Inferior parietal cortex (tissue), 1 donor: Measurements from ENCODE around the gene CCR7.

ENCODE experiments used
- DNase-seq: peaks from one replicate; pipeline ENCODE4 v3.0.0-alpha.2; 2016; ENCODE audit errors: extremely low spot score

The CCR7 gene, protein sequence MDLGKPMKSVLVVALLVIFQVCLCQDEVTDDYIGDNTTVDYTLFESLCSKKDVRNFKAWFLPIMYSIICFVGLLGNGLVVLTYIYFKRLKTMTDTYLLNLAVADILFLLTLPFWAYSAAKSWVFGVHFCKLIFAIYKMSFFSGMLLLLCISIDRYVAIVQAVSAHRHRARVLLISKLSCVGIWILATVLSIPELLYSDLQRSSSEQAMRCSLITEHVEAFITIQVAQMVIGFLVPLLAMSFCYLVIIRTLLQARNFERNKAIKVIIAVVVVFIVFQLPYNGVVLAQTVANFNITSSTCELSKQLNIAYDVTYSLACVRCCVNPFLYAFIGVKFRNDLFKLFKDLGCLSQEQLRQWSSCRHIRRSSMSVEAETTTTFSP

DNA sequence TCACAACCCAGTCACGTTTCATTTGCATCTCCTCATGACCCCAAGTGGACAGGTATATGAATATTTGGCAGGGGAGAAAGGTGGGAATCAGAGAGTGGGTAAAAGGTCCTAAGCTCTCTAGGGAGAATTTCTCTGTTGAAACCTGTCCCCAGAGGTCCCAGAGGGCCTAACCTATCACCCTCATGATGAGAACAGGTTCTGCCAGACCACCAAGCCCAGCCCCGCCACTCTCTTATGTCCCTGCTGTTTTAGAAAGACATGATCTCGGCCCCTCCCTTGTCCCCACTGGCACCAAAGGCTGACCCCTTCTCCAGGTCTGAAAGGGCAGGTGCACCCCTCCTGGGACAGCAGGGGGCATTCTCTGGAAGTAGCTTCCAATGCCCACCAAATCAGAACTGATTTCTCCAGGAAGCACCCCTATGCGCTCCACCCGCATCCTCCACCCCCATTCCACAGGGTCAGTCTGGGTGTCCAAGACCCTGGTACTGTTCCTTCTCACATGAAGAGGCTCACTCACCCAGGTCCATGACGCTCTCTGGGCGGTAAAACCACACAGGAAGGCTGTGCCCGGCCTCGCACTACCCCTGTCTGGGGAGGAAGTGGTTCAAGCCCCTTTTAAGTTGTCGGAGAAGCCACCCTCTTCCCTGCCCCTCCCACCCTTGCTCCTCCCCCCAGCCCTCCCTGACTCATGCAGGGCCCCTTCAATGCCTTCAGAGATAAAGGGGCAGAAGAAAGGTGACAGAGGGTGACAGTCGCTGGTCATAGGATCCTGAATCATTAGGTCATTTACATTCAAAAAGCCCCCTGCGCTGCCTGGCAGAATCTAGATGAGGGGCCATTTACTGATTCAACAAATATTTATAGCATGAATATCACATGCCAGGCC lies at the start of gene CCR7:
Gene CCR7, minus strand, starts transcription at position 590 of the 886 bp plus-strand sequence. Its CDS starts 63 bp downstream, at position 527.
- no peak for DNase-seq

DNA sequence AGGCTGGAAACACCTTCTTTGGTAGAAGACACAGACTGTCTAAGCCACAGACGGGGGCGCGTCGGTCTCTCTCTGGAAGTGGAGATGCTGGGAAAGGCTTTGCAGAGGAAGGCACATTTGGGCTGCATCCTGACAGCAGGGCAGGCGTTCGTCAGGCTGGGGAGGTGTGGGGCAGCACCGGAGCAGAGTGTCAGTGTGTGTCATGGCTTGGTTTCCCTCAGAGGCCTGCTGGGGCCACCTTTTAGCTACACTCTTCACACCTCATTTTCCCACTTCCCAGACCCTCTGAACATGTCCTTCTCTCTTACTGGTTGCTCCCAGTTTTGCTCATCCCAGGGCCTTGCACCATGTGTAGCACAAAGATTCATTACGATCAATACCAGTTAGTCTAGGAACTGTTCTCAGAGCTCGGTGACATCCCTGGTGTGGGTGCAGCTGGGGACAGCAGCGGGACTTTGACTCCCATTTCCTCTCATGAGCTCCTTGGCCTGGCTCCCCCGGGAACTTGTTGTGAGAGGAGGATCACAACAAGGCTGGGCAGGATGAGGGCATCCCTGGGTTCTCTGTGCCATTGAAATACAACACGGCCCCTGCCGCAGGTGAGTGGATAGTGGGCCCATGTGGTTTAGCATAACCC lies 49.3 kb upstream of the CCR7 start:
- DNase-seq: no peak

DNA sequence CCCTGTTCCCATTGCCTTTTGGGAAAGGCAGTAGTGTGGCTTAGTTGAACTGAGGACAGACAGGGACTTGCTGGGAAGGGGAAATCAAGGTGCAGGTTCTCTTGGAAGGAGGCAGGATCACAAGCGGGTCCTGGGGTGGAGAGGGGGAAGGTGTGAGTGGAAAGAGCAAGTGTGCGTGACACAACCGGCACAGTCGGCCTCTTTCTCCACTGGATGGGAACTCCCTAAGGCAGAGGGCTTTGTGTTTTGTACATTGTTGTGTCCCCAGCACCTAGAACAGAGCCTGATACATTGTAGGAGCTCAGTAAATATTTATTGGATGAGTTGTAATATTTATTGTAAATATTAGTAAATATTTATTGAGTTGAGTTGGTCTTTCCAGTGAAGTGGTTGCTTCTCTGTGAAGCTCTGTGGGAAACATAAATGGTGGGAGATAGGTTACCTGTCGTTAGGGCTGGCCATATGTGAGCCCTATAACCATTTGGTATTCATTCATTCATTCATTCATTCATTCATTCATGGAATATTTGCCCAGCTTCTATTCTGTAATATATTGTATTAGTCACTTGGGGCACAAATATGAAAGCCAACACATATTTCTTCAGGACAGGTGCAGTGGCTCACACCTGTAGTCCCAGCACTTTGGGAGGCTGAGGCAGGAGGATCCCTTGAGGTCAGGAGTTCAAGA lies 48.3 kb upstream of the CCR7 start:
- no peak for DNase-seq

DNA sequence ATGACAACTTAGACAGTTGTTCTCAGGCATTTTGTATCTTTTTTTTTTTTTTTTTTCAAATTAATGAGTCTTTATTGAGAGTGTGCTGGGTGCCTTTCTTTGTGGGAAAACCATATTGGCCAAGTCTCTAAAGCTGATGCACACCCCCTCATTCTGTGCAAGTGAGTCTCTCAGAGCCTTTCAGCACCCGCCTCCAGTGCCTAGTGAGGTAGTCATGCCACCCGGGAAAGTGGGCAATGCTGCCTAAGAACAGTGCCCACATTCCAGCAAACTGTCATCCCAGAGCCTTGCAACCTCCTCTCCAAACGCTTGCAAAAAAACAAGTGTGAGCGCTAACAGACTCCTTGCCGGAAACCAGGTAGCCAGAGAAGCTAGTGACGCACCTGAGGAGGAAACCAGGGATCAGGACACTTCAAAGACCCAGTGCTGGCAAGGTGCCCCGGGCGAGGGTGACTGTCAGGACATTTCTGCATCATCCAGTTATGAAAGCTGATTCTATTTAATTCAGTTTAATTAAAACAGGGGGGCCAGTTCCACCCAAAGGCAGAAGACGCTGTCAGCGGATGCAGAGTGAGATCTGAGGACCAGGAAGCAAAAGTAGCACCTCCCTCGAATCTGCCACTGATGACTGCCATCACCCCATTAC lies 47.5 kb upstream of the CCR7 start:
- peak; percentile 26 for DNase-seq

DNA sequence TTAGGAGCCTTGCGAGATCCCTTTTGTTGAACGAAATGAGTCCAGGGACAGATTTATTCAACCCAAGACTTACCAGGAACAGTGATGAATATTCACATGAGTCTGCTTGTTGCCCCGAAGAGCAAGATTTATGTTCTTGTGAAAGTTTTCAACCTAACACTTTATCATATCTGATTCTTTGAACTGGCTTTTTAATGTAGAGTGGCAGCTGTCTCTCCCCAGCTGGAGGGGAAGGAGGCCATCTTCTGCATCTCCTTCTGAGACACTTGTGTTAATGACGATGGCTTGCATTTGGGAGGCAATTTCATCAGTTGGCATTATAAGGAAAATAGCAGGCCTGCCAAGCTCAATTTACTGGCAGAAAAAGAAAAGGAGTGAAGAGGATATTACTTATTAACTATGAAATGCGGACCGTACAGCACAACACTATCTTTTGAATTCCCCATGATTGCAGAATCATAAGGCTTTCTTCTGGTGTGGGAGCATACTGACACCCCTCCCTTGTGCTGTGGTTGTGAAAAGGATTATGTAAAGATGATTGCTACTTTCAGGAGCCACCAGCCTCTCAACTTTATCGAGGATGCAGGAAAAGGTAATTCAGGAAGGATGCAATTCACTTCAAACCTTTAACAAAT lies 46.7 kb upstream of the CCR7 start:
- peak; percentile 29 for DNase-seq

DNA sequence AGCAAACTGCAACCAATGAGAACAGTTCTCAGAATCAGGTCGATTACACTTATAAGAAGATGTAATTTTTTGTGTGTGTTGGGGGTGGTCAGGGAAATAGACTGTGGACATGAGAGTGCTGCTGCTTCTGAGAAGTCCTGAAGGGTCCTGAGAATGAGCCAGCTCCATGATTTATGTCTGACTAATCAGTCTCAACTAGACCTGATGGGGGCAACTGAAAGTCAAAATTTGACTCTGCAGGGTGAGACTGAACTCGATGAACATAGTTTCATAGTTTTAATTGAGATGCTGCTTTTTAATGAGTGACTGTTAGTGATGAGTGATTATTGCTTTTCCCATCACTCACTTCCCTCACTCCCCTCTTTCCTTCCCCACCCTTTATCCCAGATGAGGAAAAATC lies 45.1 kb upstream of the CCR7 start:
- DNase-seq: no peak

DNA sequence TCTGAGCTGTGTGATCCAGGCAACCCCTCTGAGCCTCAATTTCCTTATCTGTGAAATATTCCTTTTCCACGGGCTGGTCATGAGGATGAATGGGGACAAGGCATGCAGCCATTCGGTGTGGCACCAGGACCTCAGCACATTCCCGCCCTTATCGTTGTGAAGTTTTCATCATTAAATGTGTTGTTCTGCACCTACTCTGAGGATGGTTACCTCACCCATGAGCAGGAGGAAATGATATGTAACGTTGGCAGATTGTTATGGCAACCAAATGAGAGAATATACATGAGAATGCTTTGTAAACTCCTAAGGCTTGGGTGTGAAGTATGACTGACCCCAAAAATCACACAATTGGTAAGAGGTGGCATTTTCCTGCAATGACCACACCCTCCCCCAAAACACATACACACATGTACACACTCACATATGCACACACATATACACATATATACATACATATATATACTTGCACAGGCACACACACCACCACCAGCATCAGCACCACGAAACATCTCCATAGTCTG lies 42.8 kb upstream of the CCR7 start:
- DNase-seq: no peak

DNA sequence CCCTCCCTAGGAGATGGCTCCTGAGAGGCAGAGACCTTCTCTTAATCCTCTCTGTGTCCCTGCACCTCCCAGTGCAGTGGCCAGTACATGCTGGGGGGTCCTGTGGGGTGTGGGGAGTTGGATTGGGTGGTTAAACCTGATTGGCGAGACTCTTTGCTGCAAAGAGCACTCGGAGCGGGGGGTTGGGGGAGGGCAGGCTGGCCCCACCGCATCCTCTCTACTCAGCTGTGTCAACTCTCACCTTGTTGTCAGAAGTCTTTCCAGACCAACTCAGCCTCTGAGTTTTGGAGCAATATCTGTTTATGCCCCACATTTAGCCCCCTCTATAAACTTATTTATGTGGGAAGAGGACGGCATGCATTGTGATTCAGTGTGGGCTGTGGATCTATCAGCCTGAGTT lies 42.4 kb upstream of the CCR7 start:
- no peak for DNase-seq

DNA sequence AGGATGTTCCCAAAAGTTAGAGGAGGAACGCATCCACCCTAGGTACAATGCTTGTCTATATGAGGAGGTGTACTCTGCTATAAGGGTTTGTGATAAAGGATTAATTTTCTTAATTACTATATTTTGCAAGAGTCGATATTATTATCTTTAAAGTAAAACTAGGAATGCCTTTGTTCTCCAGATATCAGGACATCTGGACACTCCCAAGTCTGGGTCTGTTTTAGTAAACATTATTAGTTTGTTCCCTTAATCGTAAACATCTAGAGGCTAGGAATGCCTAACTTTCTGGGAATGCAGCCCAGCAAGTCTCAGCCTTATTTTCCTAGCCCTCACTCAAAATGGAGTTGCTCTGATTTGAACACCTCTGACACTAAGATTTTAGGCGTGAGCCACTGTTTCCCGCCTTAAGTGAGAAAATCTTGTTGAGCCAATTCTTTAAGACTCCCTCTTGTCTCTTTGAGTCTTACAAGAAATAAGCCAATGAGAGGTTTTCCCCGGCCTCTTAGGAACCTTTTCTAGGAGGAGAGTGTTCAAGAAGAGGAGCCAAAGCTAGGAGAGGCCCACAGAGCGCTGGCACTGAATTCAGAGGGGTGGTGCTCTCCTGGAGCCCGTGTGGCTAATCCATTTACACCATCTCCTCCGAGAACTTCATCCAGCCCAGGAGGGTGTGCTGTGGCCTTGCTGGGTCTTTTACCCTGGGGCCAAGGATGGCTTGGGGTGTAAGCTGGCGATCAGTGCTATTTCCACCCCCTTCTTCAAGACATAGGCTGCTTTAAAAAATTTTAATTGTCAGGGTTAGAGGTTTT lies 41.5 kb upstream of the CCR7 start:
- DNase-seq: no peak

DNA sequence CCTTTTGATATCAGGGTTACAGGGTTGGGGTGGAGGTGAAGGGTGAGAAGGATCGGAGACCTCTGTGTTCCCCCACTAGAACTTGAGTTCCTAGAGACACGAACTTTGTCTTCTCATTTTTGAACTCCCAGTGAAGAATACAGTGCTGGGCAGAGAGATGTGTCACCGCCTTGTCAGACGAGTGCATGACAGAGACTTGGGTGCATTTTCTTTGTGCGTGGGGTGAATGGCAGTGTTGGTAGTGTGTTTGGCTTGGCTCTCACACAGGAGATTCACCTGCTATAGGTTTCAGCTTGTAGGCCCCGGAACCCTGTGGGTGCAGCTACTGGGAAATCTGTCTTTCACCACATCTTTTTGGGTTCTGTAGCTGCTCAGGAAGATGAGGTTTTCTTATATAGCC lies 40.0 kb upstream of the CCR7 start:
- DNase-seq: no peak

DNA sequence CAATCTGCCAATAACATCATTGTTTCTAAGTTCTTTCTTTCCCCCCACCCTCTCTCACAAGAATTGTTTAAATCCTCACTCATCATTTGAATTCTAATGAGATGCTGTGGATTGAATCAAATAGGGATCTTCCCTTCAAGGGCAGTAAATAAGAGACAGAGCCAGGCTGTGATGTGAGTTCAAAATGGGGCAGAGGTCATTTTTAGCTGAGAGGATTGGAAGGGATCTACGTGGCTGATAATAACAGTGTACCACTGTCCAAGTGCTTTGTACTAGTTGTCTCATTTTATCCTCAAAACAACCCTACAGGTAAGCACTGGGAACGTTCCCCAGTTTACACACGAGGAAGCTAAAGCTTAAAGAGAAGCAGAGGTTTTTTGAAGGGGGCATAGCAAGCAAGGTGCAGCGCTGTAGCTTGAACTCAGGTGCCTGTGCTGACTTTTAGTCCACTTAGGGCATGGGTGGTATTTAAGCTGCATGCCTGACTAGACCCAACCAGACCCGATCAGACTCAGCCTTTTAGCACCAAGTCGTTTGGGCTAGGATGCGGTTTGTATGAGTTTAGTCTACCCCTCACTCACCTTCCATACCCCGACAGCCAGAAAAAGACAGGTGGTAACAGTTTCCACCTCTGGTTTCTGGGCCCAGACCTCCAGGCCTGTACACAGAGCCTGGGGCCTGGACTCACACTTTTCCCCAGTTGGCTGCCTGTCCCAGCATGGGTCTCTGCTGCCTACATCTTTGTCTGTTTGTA lies 39.2 kb upstream of the CCR7 start:
- no peak for DNase-seq

DNA sequence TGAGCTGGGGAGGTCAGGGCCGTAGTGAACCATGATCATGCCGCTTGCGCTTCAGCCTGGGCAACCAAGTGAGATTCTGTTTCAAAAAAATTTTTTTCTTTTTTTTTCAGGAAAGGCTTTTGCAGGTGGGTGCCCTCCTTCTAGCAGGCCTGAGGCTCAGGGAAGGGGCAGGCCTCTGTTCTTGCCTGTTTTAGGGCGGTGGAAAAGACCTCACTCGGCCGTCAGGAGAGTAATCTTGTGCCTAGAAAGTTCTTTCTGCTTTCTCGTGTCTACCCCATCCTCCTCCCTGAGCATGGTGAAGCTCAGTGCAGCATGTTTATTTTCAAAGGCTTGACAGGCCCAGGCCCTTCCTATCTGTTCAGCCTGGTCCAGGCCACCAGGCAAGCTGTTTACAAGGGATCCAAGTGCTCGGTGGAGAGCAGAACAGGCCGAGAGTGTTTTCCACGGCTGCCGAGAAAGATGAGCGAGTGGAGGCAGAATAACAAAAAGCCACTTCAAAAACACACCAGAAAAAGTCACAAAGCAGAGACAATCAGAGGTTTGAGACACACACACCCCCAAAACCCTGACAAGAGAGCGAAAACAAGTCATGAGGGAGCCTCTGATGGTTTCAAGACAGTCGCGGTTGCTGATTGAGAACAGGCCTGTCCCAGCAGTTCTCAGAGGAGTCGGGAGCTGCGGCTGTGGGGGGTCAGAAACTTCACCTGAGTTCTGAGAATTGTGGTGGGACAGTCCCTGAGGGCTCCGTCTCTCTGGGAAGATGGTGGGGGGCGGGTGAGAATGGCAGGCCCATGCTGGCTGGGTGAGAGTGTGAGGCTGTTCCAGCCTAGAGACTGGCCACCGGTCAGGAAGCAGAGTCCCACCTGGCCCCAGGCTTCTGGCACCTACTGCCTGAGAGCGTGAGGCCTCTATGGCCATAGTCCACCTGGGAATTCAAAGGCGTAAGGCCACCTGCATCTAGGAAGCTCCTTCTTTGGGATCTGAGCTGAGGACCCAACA lies 37.5 kb upstream of the CCR7 start:
- no peak for DNase-seq

DNA sequence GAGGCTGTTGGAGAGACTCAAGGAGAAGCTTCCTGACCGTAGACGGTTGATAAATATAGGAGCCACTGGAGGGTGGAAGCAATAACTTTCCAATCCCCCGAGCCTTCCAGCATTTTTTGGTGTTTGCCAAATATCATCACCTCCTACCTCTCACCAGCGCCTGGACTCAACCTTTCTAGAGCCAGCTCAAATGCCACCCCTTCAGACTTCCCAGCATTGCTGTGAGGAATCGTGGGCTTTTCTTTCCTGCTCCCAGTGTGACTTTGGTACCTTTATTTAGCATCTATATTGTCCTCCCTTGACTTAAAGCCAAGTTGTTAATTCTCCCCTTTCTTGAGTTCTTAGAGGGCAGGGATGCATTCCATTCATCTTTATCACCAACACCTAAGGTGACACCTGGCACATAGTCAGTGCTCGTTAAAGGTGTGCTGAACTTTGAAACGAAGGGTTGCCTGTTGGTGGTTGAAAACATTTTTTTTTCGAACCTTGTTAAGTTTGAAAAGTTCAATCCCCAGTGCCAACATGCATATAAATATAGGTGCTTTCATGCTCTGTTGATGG lies 35.3 kb upstream of the CCR7 start:
- DNase-seq: no peak

DNA sequence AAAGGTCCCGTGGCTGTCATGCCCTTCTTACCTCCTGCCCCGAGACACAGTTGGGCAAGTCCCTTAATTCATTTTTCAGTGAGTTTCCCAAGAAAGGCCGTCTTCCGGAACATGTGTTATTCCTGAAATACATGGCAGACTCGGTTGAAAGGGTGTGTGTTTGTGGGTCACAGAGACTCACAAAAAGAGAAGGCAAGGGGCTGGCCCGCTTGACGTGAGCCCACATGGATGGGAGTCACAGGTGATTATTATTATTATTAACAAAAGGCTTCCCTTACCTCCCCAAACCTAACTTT lies 34.1 kb upstream of the CCR7 start:
- DNase-seq: no peak

DNA sequence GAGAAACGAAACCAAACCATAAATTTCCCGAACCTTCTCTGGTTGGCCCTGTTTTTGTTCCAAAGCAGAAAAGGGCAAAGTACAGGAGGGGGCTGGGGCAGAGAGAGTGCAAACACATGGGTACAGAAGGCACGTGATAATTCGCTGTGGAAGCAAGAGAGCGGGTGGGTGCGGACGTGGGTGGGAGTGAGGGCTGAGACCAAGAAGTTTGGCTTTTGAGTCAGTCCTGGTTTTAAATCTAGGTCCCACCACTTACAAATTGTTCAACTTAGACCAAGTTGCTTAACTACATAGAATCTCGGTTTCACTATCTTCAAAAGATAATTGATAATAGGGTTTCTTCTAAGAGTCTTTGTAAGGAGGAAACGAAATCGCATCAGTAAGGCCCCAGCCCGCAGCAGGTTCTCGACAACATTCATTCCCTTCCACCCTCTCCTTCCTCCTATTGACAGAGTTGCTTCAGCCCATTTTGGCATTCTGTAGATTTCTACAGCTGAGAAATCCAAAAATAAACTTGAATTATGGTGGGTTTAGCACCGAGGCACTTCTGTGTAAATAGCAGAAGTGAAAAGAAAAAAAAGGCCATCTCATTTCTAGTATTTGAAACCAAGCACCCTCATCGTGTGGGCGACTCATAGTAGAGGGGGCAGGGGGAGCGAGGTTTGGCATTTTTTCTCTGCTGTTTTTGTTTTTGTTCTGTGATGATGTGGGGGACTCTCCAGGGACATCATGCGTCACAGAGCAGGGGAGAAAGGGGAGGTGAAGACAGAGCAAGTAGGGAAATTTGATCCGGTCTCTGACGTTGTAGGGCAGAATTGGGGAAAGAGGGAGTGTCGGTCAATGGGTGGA lies 33.6 kb upstream of the CCR7 start:
- no peak for DNase-seq

DNA sequence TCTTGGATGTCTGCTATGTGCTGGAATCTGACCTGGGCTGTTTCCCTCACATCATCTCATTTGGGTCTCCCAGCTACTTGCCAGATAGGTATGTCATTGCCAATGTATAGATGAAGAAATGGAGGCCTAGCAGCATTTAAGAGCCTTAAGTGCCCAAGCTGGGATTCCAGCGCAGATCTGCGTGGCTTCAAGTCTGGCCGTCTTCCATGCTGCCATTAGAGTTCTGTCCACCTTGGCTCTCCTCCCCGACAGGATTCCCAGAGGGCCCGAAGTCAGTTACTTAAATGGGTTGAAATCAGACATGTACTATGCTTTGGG lies 33.0 kb upstream of the CCR7 start:
- no peak for DNase-seq
